ENCODE measurements around the gene PHF21A.

DNA sequence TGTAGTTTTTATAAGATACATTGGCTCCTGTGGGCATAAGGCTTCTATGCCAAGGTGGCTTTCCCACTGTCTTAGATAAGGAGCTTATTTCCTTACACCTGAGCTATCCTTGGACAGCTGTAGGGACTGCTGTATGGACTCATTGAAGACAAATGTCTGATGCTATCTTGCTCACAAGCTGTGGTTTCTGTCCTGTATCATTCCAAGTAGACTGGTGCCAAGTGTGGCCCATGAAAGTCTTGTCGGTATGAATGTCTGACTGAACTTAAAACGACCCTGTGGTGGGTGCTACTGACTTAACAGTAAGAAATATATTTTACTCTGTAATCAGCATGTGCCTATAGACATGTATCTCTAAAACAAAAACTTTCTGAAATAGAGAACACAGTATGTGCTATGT lies 153.7 kb downstream of the PHF21A start:
- TF ChIP-seq, protein P1, sequence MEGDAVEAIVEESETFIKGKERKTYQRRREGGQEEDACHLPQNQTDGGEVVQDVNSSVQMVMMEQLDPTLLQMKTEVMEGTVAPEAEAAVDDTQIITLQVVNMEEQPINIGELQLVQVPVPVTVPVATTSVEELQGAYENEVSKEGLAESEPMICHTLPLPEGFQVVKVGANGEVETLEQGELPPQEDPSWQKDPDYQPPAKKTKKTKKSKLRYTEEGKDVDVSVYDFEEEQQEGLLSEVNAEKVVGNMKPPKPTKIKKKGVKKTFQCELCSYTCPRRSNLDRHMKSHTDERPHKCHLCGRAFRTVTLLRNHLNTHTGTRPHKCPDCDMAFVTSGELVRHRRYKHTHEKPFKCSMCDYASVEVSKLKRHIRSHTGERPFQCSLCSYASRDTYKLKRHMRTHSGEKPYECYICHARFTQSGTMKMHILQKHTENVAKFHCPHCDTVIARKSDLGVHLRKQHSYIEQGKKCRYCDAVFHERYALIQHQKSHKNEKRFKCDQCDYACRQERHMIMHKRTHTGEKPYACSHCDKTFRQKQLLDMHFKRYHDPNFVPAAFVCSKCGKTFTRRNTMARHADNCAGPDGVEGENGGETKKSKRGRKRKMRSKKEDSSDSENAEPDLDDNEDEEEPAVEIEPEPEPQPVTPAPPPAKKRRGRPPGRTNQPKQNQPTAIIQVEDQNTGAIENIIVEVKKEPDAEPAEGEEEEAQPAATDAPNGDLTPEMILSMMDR (IDR thresholded peaks at IDR 0.05) = no peak
- no peak for TF ChIP-seq POLR2A (IDR thresholded peaks at IDR 0.05)
